Ishikawa (cell line): ENCODE results near the gene ISL2.

Experiments used
- EGR1 ChIP-seq: IDR thresholded peaks from 2 replicates; pipeline ENCODE4 v1.6.1; 2012
- EP300 ChIP-seq: IDR thresholded peaks from 2 replicates; pipeline ENCODE4 v1.6.1; 2012; ENCODE audit warnings: borderline replicate concordance
- FOXM1 ChIP-seq: IDR thresholded peaks from 2 replicates; pipeline ENCODE4 v1.6.1; 2012; ENCODE audit warnings: low read depth, borderline replicate concordance
- NFIC ChIP-seq: IDR thresholded peaks from 2 replicates; pipeline ENCODE4 v1.6.1; 2012
- TEAD4 ChIP-seq: IDR thresholded peaks from 2 replicates; pipeline ENCODE4 v1.6.1; 2012
- TF ChIP-seq, protein P1 (sequence below): IDR thresholded peaks from 2 replicates; pipeline ENCODE4 v1.6.1; 2012
- TF ChIP-seq, protein P2 (sequence below): IDR thresholded peaks from 2 replicates; pipeline ENCODE4 v1.6.1; 2012; ENCODE audit warnings: low read depth, mild to moderate bottlenecking

DNA sequence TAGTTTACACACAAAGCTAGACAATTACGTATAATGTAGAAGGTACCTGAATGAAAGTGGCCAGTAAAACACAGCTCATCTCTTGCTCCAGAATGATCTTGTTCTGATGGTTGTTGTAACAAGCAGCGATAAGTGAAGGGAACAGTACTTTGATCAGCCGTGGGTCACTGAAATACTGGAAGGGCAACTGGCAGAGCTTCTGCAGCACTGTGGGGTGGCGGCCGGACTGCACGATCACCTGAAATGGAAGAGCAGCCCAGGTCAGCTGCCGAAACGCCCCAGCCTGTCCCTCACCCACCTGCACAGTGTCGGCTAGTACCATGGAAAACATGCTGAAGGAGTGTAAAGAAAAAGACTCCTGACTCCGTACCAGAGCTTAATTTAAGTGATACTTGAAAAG lies 17.3 kb downstream of the ISL2 start:
- TF ChIP-seq TEAD4 (no peak), NFIC (no peak), EGR1 (no peak), FOXM1 (no peak), EP300 (no peak)
- TF ChIP-seq, protein P1, sequence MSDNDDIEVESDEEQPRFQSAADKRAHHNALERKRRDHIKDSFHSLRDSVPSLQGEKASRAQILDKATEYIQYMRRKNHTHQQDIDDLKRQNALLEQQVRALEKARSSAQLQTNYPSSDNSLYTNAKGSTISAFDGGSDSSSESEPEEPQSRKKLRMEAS: no peak
- TF ChIP-seq, protein P2, sequence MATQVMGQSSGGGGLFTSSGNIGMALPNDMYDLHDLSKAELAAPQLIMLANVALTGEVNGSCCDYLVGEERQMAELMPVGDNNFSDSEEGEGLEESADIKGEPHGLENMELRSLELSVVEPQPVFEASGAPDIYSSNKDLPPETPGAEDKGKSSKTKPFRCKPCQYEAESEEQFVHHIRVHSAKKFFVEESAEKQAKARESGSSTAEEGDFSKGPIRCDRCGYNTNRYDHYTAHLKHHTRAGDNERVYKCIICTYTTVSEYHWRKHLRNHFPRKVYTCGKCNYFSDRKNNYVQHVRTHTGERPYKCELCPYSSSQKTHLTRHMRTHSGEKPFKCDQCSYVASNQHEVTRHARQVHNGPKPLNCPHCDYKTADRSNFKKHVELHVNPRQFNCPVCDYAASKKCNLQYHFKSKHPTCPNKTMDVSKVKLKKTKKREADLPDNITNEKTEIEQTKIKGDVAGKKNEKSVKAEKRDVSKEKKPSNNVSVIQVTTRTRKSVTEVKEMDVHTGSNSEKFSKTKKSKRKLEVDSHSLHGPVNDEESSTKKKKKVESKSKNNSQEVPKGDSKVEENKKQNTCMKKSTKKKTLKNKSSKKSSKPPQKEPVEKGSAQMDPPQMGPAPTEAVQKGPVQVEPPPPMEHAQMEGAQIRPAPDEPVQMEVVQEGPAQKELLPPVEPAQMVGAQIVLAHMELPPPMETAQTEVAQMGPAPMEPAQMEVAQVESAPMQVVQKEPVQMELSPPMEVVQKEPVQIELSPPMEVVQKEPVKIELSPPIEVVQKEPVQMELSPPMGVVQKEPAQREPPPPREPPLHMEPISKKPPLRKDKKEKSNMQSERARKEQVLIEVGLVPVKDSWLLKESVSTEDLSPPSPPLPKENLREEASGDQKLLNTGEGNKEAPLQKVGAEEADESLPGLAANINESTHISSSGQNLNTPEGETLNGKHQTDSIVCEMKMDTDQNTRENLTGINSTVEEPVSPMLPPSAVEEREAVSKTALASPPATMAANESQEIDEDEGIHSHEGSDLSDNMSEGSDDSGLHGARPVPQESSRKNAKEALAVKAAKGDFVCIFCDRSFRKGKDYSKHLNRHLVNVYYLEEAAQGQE: no peak
